ENCODE measurements around the gene IGDCC3. TPM values are rescaled to one million over a fixed set of nuclear protein-coding genes. Genes with fewer than 3 reads are reported as not detected.

The IGDCC3 gene
- total and polyA plus RNA-seq, 2 donors (not counting 3 experiments of a cell fraction or from before 2014, with no cell fraction given) = 0.03 TPM; not detected in 1

DNA sequence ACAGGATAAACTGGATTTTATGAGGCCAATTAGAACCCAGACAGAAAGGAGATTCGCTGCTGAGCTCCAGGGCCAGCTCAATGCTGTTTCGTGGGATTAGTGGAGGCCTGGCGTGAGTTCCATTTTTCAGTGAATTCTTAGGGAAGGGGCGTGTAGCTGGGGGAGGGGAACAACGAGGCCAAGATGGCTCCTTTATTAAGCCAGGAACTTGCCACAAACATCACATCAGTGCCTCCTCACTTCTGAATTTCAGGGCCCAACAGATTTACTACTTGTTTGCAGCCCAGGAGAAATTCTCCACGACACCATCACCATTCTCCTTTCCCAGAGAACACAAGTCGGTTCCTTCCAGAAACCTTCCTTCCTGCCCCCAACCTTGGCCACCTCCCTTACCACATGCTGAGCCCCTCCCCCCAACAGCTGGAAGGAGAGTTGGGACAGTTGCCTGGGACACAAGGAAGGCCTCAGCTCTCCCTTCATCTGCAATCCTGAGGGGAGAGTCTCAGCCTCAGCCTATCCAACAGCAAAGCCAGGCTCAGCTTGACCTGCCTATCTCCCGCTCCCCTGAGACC, 39.1 kb upstream of the IGDCC3 start:
- dilution Hi-C loops (cut with MboI; ENCODE audit: extremely low pct_ligation_motif_present, low sequenced_read_pairs) (no loop called here), intact Hi-C loops (cut with micrococcal nuclease) (no loop called here)
- H3K9ac ChIP-seq (replicated peaks; ENCODE audit: extremely low read depth, insufficient read depth, low read length) = no peak overlapping the region
- H3K9me1 ChIP-seq (replicated peaks; ENCODE audit: control insufficient read depth, extremely low read depth, insufficient read depth, low read length) = no peaks in the 10 kb centered on the region
- H2AFZ ChIP-seq (ENCODE audit: low read depth, low read length) = no peak overlapping the region
- H3K4me2 ChIP-seq (ENCODE audit: insufficient read depth, low read length) = no peak overlapping the region
- no peak overlapping the region for H3K4me3 ChIP-seq (replicated peaks in 1 of 3; ENCODE audit: insufficient read depth in 1 of 3, low read depth in 1 of 3, low read length in 3 of 3)
- DNase-seq (ENCODE audit: low read depth, low spot score) = no peak
- no peaks in the 10 kb centered on the region for H3K9me3 ChIP-seq (replicated peaks; ENCODE audit: control insufficient read depth, insufficient read depth, low read length)
- no peaks in the 10 kb centered on the region for H4K20me1 ChIP-seq (replicated peaks; ENCODE audit: control insufficient read depth, extremely low read depth, insufficient read depth, low read length)
- TF ChIP-seq POLR2A (IDR thresholded peaks at IDR 0.05; ENCODE audit: low read depth, low read length) (no peak), MYC (IDR thresholded peaks at IDR 0.05; ENCODE audit: low read depth, low read length) (no peak), POLR2AphosphoS5 (IDR thresholded peaks at IDR 0.05; ENCODE audit: insufficient read depth, low read depth, low read length) (no peak), JUN (IDR thresholded peaks at IDR 0.05; ENCODE audit: borderline replicate concordance, insufficient read depth, insufficient read length, low read depth) (no peak), EZH2 (IDR thresholded peaks at IDR 0.05; ENCODE audit: borderline replicate concordance, low read depth, low read length, severe bottlenecking) (no peak)
- no peaks in the 10 kb centered on the region for H3K36me3 ChIP-seq (ENCODE audit: control insufficient read depth in 2 of 2, extremely low read depth in 1 of 2, insufficient read depth in 2 of 2, low read length in 2 of 2)
- peaks cover 27 to 36% of the 10 kb centered on the region in 2 experiments for H3K27me3 ChIP-seq (ENCODE audit: control insufficient read depth in 2 of 2, insufficient read depth in 2 of 2, low read length in 2 of 2)
- no TSS peak for BruUV-seq (replicated peaks)
- POLR2A ChIA-PET = no interaction called here
- no peak for FAIRE-seq
- H3K4me1 ChIP-seq (ENCODE audit: control insufficient read depth, extremely low read depth, insufficient read depth, low read length) = peaks cover 3% of the 10 kb centered on the region
- H3K79me2 ChIP-seq (ENCODE audit: control insufficient read depth, insufficient read depth, low read length) = no peaks in the 10 kb centered on the region
- H3K27ac ChIP-seq (ENCODE audit: insufficient read depth, low read depth, low read length) = no peak overlapping the region
- CTCF ChIA-PET = interaction anchor here (0.8 kb wide), 1 partner anchor 15 kb away, joined by 3 read pairs; no protein-coding TSS in a partner anchor

DNA sequence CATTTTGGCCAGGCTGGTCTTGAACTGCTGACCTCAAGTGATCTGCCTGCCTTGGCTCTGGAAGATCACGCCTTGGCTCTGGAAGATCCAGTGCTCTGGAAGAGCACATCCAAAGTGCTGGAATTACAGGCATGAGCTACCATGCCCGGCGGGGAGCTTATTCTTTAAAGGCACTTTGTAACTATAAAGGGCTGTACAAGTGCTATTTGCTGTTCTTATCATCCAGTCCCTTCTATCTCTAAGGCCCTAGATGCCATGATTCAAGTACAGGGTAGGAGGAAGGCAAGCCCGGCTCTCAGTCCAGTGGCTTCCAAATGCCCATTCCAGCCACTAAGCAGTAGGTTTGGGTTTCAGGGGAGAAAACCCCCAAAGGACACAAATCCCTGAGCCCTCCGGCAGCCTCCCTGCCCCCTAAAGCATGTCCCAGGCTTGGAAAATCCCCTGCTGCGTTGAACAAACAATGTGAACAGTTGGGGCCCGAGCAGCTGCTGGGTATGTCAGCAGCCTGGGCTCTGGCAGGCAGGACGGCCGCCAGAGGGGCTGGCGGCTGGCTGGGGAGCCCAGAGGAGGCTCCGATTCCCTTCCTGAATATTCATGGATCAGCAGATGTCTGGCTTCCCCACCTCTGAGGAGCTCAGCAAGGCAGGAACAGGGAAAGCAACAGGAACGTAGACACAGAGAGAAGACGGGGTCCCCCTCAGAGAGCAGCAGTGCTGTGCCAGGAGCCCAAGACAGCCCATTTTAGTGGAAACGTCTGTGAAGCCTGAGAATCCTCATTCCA, 37.2 kb upstream of the IGDCC3 start:
- DNase-seq (ENCODE audit: low read depth, low spot score) (no peak), FAIRE-seq (no peak)
- no peak overlapping the region for H3K27ac ChIP-seq (ENCODE audit: insufficient read depth, low read depth, low read length)
- no peaks in the 10 kb centered on the region for H3K79me2 ChIP-seq (ENCODE audit: control insufficient read depth, insufficient read depth, low read length)
- dilution Hi-C loops (cut with MboI; ENCODE audit: extremely low pct_ligation_motif_present, low sequenced_read_pairs) (no loop called here), intact Hi-C loops (cut with micrococcal nuclease) (no loop called here)
- TF ChIP-seq POLR2AphosphoS5 (IDR thresholded peaks at IDR 0.05; ENCODE audit: insufficient read depth, low read depth, low read length) = no peak
- no peak for TF ChIP-seq POLR2A (IDR thresholded peaks at IDR 0.05; ENCODE audit: low read depth, low read length)
- no peak for TF ChIP-seq EZH2 (IDR thresholded peaks at IDR 0.05; ENCODE audit: borderline replicate concordance, low read depth, low read length, severe bottlenecking)
- TF ChIP-seq, protein P1, sequence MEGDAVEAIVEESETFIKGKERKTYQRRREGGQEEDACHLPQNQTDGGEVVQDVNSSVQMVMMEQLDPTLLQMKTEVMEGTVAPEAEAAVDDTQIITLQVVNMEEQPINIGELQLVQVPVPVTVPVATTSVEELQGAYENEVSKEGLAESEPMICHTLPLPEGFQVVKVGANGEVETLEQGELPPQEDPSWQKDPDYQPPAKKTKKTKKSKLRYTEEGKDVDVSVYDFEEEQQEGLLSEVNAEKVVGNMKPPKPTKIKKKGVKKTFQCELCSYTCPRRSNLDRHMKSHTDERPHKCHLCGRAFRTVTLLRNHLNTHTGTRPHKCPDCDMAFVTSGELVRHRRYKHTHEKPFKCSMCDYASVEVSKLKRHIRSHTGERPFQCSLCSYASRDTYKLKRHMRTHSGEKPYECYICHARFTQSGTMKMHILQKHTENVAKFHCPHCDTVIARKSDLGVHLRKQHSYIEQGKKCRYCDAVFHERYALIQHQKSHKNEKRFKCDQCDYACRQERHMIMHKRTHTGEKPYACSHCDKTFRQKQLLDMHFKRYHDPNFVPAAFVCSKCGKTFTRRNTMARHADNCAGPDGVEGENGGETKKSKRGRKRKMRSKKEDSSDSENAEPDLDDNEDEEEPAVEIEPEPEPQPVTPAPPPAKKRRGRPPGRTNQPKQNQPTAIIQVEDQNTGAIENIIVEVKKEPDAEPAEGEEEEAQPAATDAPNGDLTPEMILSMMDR (IDR thresholded peaks at IDR 0.05; ENCODE audit: extremely low read depth in 1 of 2, insufficient read depth in 1 of 2, low read depth in 1 of 2, low read length in 2 of 2) = no peak
- no peak for TF ChIP-seq GATA2 (IDR thresholded peaks at IDR 0.05; ENCODE audit: insufficient read depth, insufficient read length, low read depth, low read length)
- no peak for TF ChIP-seq FOS (IDR thresholded peaks at IDR 0.05; ENCODE audit: borderline replicate concordance, insufficient read depth, low read length)
- TF ChIP-seq JUN (IDR thresholded peaks at IDR 0.05; ENCODE audit: borderline replicate concordance, insufficient read depth, insufficient read length, low read depth) = no peak
- no peak for TF ChIP-seq MYC (IDR thresholded peaks at IDR 0.05; ENCODE audit: low read depth, low read length)
- TF ChIP-seq, protein P2, sequence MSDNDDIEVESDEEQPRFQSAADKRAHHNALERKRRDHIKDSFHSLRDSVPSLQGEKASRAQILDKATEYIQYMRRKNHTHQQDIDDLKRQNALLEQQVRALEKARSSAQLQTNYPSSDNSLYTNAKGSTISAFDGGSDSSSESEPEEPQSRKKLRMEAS (IDR thresholded peaks at IDR 0.05; ENCODE audit: insufficient read depth, insufficient read length) = no peak
- H2AFZ ChIP-seq (ENCODE audit: low read depth, low read length) = no peak overlapping the region
- no peaks in the 10 kb centered on the region for H3K36me3 ChIP-seq (ENCODE audit: control insufficient read depth in 2 of 2, extremely low read depth in 1 of 2, insufficient read depth in 2 of 2, low read length in 2 of 2)
- no peak overlapping the region for H3K4me2 ChIP-seq (ENCODE audit: insufficient read depth, low read length)
- no TSS peak for BruUV-seq (replicated peaks)
- no peaks in the 10 kb centered on the region for H3K9me3 ChIP-seq (replicated peaks; ENCODE audit: control insufficient read depth, insufficient read depth, low read length)
- peaks cover 11 to 27% of the 10 kb centered on the region in 2 experiments for H3K27me3 ChIP-seq (ENCODE audit: control insufficient read depth in 2 of 2, insufficient read depth in 2 of 2, low read length in 2 of 2)
- ChIA-PET CTCF (interaction anchor here (0.7 to 1.5 kb wide), 3 partner anchors 17 to 96 kb away, joined by 3 to 7 read pairs (median 4); no protein-coding TSS in a partner anchor), POLR2A (no interaction called here)
- H4K20me1 ChIP-seq (replicated peaks; ENCODE audit: control insufficient read depth, extremely low read depth, insufficient read depth, low read length) = no peaks in the 10 kb centered on the region
- H3K9ac ChIP-seq (replicated peaks; ENCODE audit: extremely low read depth, insufficient read depth, low read length) = no peak overlapping the region
- no peaks in the 10 kb centered on the region for H3K4me1 ChIP-seq (ENCODE audit: control insufficient read depth, extremely low read depth, insufficient read depth, low read length)
- no peaks in the 10 kb centered on the region for H3K9me1 ChIP-seq (replicated peaks; ENCODE audit: control insufficient read depth, extremely low read depth, insufficient read depth, low read length)
- no peak overlapping the region for H3K4me3 ChIP-seq (replicated peaks in 1 of 3; ENCODE audit: insufficient read depth in 1 of 3, low read depth in 1 of 3, low read length in 3 of 3)
